Measurements from ENCODE around the gene GRIK4. TPM values are rescaled to one million over a fixed set of nuclear protein-coding genes. Genes with fewer than 3 reads are reported as not detected.

GRIK4 gene
- total and polyA plus RNA-seq, 4 donors = 0.05 to 0.25 (median 0.06) TPM; not detected in 1

DNA sequence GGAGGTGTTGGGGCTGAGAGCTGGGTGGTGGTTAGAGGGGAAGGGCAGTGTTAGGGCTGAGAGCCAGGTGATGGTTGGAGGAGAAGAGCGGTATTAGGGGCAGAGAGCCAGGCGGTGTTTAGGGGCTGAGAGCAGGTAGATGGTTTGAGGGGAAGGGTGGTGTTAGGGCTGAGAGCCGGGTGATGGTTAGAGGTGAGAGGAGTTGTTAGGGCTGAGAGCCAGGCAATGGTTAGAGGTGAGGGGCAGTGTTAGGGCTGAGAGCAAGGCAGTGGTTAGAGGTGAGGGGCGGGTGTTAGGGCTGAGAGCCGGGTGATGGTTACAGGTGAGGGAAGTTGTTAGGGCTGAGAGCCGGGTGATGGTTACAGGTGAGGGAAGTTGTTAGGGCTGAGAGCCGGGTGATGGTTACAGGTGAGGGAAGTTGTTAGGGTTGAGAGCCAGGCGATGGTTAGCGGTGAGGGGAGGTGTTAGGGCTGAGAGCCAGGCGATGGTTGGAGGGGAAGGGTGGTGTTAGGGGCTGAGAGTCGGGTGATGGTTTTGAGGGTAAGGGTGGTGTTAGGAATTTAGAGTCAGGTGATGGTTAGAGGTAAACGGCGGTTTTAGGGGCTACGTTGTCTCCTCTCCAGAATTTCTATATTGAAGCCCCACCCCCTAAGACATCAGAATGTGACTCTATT is 282.4 kb downstream of the GRIK4 start:
- TF ChIP-seq HNF4G (IDR thresholded peaks at IDR 0.05) = no peak
- TF ChIP-seq, protein P1, sequence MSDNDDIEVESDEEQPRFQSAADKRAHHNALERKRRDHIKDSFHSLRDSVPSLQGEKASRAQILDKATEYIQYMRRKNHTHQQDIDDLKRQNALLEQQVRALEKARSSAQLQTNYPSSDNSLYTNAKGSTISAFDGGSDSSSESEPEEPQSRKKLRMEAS (IDR thresholded peaks at IDR 0.05) = no peak
- no peak for TF ChIP-seq EGR1 (IDR thresholded peaks at IDR 0.05; ENCODE audit: low read depth in 2 of 2)
- no peak for TF ChIP-seq HNF4A (conservative IDR thresholded peaks at IDR 0.05)
- TF ChIP-seq, protein P2, sequence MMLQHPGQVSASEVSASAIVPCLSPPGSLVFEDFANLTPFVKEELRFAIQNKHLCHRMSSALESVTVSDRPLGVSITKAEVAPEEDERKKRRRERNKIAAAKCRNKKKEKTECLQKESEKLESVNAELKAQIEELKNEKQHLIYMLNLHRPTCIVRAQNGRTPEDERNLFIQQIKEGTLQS (IDR thresholded peaks at IDR 0.05) = no peak
- TF ChIP-seq GABPA (IDR thresholded peaks at IDR 0.05 in 1 of 2, conservative IDR thresholded peaks at IDR 0.05 in 1 of 2) = no peak
- no peak for TF ChIP-seq FOXA2 (IDR thresholded peaks at IDR 0.05)
- no peak for TF ChIP-seq JUND (IDR thresholded peaks at IDR 0.05)
- no peak for TF ChIP-seq NR2F2 (IDR thresholded peaks at IDR 0.05)
- TF ChIP-seq SP1 (IDR thresholded peaks at IDR 0.05) = no peak
- no peak for TF ChIP-seq FOXA1 (IDR thresholded peaks at IDR 0.05)
- TF ChIP-seq, protein P3, sequence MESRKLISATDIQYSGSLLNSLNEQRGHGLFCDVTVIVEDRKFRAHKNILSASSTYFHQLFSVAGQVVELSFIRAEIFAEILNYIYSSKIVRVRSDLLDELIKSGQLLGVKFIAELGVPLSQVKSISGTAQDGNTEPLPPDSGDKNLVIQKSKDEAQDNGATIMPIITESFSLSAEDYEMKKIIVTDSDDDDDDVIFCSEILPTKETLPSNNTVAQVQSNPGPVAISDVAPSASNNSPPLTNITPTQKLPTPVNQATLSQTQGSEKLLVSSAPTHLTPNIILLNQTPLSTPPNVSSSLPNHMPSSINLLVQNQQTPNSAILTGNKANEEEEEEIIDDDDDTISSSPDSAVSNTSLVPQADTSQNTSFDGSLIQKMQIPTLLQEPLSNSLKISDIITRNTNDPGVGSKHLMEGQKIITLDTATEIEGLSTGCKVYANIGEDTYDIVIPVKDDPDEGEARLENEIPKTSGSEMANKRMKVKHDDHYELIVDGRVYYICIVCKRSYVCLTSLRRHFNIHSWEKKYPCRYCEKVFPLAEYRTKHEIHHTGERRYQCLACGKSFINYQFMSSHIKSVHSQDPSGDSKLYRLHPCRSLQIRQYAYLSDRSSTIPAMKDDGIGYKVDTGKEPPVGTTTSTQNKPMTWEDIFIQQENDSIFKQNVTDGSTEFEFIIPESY (IDR thresholded peaks at IDR 0.05) = no peak
- TF ChIP-seq, protein P4, sequence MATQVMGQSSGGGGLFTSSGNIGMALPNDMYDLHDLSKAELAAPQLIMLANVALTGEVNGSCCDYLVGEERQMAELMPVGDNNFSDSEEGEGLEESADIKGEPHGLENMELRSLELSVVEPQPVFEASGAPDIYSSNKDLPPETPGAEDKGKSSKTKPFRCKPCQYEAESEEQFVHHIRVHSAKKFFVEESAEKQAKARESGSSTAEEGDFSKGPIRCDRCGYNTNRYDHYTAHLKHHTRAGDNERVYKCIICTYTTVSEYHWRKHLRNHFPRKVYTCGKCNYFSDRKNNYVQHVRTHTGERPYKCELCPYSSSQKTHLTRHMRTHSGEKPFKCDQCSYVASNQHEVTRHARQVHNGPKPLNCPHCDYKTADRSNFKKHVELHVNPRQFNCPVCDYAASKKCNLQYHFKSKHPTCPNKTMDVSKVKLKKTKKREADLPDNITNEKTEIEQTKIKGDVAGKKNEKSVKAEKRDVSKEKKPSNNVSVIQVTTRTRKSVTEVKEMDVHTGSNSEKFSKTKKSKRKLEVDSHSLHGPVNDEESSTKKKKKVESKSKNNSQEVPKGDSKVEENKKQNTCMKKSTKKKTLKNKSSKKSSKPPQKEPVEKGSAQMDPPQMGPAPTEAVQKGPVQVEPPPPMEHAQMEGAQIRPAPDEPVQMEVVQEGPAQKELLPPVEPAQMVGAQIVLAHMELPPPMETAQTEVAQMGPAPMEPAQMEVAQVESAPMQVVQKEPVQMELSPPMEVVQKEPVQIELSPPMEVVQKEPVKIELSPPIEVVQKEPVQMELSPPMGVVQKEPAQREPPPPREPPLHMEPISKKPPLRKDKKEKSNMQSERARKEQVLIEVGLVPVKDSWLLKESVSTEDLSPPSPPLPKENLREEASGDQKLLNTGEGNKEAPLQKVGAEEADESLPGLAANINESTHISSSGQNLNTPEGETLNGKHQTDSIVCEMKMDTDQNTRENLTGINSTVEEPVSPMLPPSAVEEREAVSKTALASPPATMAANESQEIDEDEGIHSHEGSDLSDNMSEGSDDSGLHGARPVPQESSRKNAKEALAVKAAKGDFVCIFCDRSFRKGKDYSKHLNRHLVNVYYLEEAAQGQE (IDR thresholded peaks at IDR 0.05) = no peak
- no peak for TF ChIP-seq YY1 (IDR thresholded peaks at IDR 0.05)
- no peak for TF ChIP-seq RXRA (IDR thresholded peaks at IDR 0.05)
- TF ChIP-seq, protein P5, sequence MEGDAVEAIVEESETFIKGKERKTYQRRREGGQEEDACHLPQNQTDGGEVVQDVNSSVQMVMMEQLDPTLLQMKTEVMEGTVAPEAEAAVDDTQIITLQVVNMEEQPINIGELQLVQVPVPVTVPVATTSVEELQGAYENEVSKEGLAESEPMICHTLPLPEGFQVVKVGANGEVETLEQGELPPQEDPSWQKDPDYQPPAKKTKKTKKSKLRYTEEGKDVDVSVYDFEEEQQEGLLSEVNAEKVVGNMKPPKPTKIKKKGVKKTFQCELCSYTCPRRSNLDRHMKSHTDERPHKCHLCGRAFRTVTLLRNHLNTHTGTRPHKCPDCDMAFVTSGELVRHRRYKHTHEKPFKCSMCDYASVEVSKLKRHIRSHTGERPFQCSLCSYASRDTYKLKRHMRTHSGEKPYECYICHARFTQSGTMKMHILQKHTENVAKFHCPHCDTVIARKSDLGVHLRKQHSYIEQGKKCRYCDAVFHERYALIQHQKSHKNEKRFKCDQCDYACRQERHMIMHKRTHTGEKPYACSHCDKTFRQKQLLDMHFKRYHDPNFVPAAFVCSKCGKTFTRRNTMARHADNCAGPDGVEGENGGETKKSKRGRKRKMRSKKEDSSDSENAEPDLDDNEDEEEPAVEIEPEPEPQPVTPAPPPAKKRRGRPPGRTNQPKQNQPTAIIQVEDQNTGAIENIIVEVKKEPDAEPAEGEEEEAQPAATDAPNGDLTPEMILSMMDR (IDR thresholded peaks at IDR 0.05; ENCODE audit: low read depth, low read length, missing input control) = no peak
- TF ChIP-seq TAF1 (conservative IDR thresholded peaks at IDR 0.05) = no peak
- TF ChIP-seq RAD21 (IDR thresholded peaks at IDR 0.05) = no peak

More for the DNA sequence above, 282.4 kb downstream of the GRIK4 start:
- DNase-seq (ENCODE audit: low spot score) = no peak
- Histone ChIP-seq H3K27me3 (ENCODE audit: control insufficient read depth in 4 of 4, insufficient read depth in 4 of 4, low read length in 3 of 4) (peaks cover 0 to 8% (median 0%) of the 10 kb centered on the region in 4 donors), H3K36me3 (ENCODE audit: control insufficient read depth in 4 of 4, insufficient read depth in 3 of 4, low read depth in 1 of 4, low read length in 3 of 4) (no peaks in the 10 kb centered on the region), H3K9ac (ENCODE audit: low read depth in 1 of 2, low read length in 2 of 2) (no peak overlapping the region), H3K27ac (ENCODE audit: low read depth in 1 of 2, low read length in 2 of 2) (no peak overlapping the region), H3K4me1 (ENCODE audit: control insufficient read depth in 4 of 4, insufficient read depth in 4 of 4, low read length in 3 of 4) (no peaks in the 10 kb centered on the region), H3K9me3 (ENCODE audit: control insufficient read depth in 4 of 4, low read length in 3 of 4) (peaks cover 0 to 6% (median 3%) of the 10 kb centered on the region in 4 donors), H3K4me3 (ENCODE audit: low read depth in 1 of 3, low read length in 3 of 3) (no peak overlapping the region)
- WGBS = 84% methylated on average over 14 of the region's 14 CpGs

Data from liver (tissue), 9 donors.